NT2/D1 (cell line): ENCODE results near the gene SLC22A13.

Source experiments
- DNase-seq: peaks from one replicate; pipeline ENCODE4 v3.0.0-alpha.2; 2011; ENCODE audit warnings: low read depth, low spot score
- H3K27me3 ChIP-seq: 2 replicates; pipeline ENCODE4 v1.6.0; 2011; ENCODE audit warnings: mild to moderate bottlenecking; ENCODE audit not compliant: insufficient read length, insufficient read depth
- H3K36me3 ChIP-seq: 2 replicates; pipeline ENCODE4 v1.6.1; 2011; ENCODE audit warnings: mild to moderate bottlenecking, low read length, mixed read lengths; ENCODE audit not compliant: insufficient read depth, insufficient read length
- H3K4me1 ChIP-seq: 2 replicates; pipeline ENCODE4 v1.5.1; 2011; ENCODE audit not compliant: insufficient read depth, insufficient read length
- H3K4me3 ChIP-seq: 2 replicates; pipeline ENCODE4 v1.5.1; 2011; ENCODE audit warnings: low read depth; ENCODE audit not compliant: insufficient read length
- H3K9ac ChIP-seq: 2 replicates; pipeline ENCODE4 v1.6.0; 2011; ENCODE audit warnings: low read depth; ENCODE audit not compliant: insufficient read length
- H3K9me3 ChIP-seq: 2 replicates; pipeline ENCODE4 v1.5.1; 2011; ENCODE audit warnings: mild to moderate bottlenecking, low read length; ENCODE audit not compliant: insufficient read depth
- SUZ12 ChIP-seq: IDR thresholded peaks from 2 replicates; pipeline ENCODE4 v1.6.1; 2011; ENCODE audit not compliant: insufficient read length, insufficient read depth; ENCODE audit errors: extremely low read depth
- YY1 ChIP-seq: IDR thresholded peaks from 2 replicates; pipeline ENCODE4 v1.6.1; 2011; ENCODE audit not compliant: insufficient read length, insufficient read depth
- ZNF274 ChIP-seq: IDR thresholded peaks from 2 replicates; pipeline ENCODE4 v1.6.1; 2011; ENCODE audit warnings: mild to moderate bottlenecking, low read depth, low read length

The SLC22A13 gene

GRCh38 chr3:38251197-38251596 lies 14.4 kb upstream of the SLC22A13 start:
- Histone ChIP-seq H3K4me1 (peaks cover 5% of the 10 kb centered on the region), H3K9me3 (no peaks in the 10 kb centered on the region), H3K9ac (no peak overlapping the region), H3K36me3 (peaks cover 83% of the 10 kb centered on the region), H3K27me3 (no peaks in the 10 kb centered on the region), H3K4me3 (no peak overlapping the region)
- TF ChIP-seq ZNF274 = no peak
- TF ChIP-seq SUZ12 = no peak
- TF ChIP-seq YY1 = no peak
- no peak for DNase-seq

GRCh38 chr3:38253704-38254103 lies 11.9 kb upstream of the SLC22A13 start:
- no peak overlapping the region for H3K4me3 ChIP-seq
- no peaks in the 10 kb centered on the region for H3K4me1 ChIP-seq
- H3K36me3 ChIP-seq = peaks cover 67% of the 10 kb centered on the region
- H3K27me3 ChIP-seq = no peaks in the 10 kb centered on the region
- H3K9me3 ChIP-seq = no peaks in the 10 kb centered on the region
- no peak for TF ChIP-seq YY1
- TF ChIP-seq ZNF274 = no peak
- no peak for TF ChIP-seq SUZ12
- no peak overlapping the region for H3K9ac ChIP-seq
- no peak for DNase-seq

- no peaks in the 10 kb centered on the region for H3K27me3 ChIP-seq
- TF ChIP-seq SUZ12 (no peak), ZNF274 (no peak), YY1 (no peak)
- DNase-seq = no peak
- H3K4me3 ChIP-seq = no peak overlapping the region
- no peaks in the 10 kb centered on the region for H3K4me1 ChIP-seq
- H3K36me3 ChIP-seq = peaks cover 55% of the 10 kb centered on the region
- H3K9me3 ChIP-seq = no peaks in the 10 kb centered on the region
- no peak overlapping the region for H3K9ac ChIP-seq
Measured at GRCh38 chr3:38254872-38255271, 10.7 kb upstream of the SLC22A13 start.

GRCh38 chr3:38255627-38256026 lies 10.0 kb upstream of the SLC22A13 start:
- no peak overlapping the region for H3K4me3 ChIP-seq
- H3K9me3 ChIP-seq = no peaks in the 10 kb centered on the region
- H3K36me3 ChIP-seq = peaks cover 48% of the 10 kb centered on the region
- no peaks in the 10 kb centered on the region for H3K4me1 ChIP-seq
- no peak for TF ChIP-seq YY1
- no peak for TF ChIP-seq SUZ12
- TF ChIP-seq ZNF274 = no peak
- no peak for DNase-seq
- H3K9ac ChIP-seq = no peak overlapping the region
- no peaks in the 10 kb centered on the region for H3K27me3 ChIP-seq

- Histone ChIP-seq H3K4me3 (no peak overlapping the region), H3K4me1 (no peaks in the 10 kb centered on the region), H3K27me3 (no peaks in the 10 kb centered on the region), H3K9me3 (peaks cover 10% of the 10 kb centered on the region; the same call in 1 of the 2 replicates), H3K36me3 (peaks cover 29% of the 10 kb centered on the region), H3K9ac (no peak overlapping the region)
- no peak for TF ChIP-seq SUZ12
- TF ChIP-seq ZNF274 = no peak
- no peak for TF ChIP-seq YY1
- no peak for DNase-seq
Measured at GRCh38 chr3:38257583-38257982, 8.0 kb upstream of the SLC22A13 start.

- peaks cover 9% of the 10 kb centered on the region for H3K4me1 ChIP-seq
Measured at GRCh38 chr3:38260474-38260873, 5.1 kb upstream of the SLC22A13 start.

GRCh38 chr3:38264353-38264771 lies 1.2 kb upstream of the SLC22A13 start:
- H3K9ac ChIP-seq = no peak overlapping the region
- H3K4me3 ChIP-seq = no peak overlapping the region
- H3K4me1 ChIP-seq = peaks cover 9% of the 10 kb centered on the region
- H3K36me3 ChIP-seq = no peaks in the 10 kb centered on the region
- no peaks in the 10 kb centered on the region for H3K27me3 ChIP-seq
- DNase-seq = no peak
- H3K9me3 ChIP-seq = peaks cover 10% of the 10 kb centered on the region; the same call in 1 of the 2 replicates
- TF ChIP-seq SUZ12 = no peak
- TF ChIP-seq ZNF274 = no peak
- TF ChIP-seq YY1 = no peak

More at GRCh38 chr3:38260474-38260873, 5.1 kb upstream of the SLC22A13 start:
- no peak overlapping the region for H3K4me3 ChIP-seq
- no peak for DNase-seq
- H3K9ac ChIP-seq = no peak overlapping the region
- TF ChIP-seq ZNF274 (no peak), YY1 (no peak), SUZ12 (no peak)
- no peaks in the 10 kb centered on the region for H3K27me3 ChIP-seq
- peaks cover 5% of the 10 kb centered on the region for H3K36me3 ChIP-seq
- peaks cover 10% of the 10 kb centered on the region; the same call in 1 of the 2 replicates for H3K9me3 ChIP-seq

GRCh38 chr3:38264779-38265178 lies 833 bp upstream of the SLC22A13 start:
- Histone ChIP-seq H3K4me3 (no peak overlapping the region), H3K36me3 (no peaks in the 10 kb centered on the region), H3K27me3 (no peaks in the 10 kb centered on the region), H3K4me1 (peaks cover 9% of the 10 kb centered on the region), H3K9ac (no peak overlapping the region), H3K9me3 (peaks cover 10% of the 10 kb centered on the region; the same call in 1 of the 2 replicates)
- no peak for DNase-seq
- TF ChIP-seq SUZ12 = no peak
- TF ChIP-seq YY1 = no peak
- no peak for TF ChIP-seq ZNF274
